ENCODE results near the gene PSD2. TPM values are rescaled to one million over a fixed set of nuclear protein-coding genes. Genes with fewer than 3 reads are reported as not detected.

The PSD2 gene
- total and polyA plus RNA-seq, 2 of the 13 experiments (the other 11 are each of a cell fraction or from before 2014, with no cell fraction given) = 0.07 TPM; not detected in 1

DNA sequence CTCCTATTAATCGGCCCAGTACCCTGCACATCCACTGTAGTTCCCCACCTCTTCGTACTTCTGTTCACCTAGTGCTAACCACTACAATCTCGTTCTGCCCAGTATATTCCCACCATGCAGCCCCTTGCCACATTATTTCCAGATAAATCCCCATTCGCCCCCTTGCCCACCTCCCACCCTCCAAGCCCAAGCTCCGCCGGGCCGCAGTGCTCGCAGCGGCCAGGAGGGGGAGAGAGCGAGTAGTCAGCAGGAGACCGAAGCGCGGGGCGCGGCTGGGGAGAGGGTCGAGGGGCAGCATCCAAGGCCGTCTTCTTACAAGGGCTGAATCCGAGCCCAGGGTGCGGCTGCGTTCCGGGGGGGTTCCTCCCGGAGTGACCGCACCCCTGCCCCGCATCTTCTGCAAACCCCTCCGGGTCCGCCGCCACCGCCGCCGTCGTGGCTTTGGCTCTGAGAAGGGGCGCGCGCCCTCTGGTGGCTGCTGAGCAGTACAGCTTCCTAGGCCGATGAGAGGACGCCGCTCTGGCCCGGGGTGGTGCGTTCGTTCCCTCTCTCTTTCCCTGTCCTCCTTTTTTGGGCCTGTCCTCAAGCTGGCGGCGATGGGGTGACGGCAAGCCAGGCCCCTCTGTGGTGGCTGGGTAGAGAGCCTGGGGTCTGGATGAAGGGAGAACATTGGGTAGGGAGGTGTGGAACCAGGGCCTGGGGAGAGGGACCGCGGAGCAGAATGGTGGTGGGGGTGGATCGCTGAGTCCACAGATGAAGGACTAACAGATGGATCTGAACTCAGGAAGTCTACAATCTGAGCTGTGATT, 30.0 kb upstream of the PSD2 start (continued):
- TF ChIP-seq, protein P1, sequence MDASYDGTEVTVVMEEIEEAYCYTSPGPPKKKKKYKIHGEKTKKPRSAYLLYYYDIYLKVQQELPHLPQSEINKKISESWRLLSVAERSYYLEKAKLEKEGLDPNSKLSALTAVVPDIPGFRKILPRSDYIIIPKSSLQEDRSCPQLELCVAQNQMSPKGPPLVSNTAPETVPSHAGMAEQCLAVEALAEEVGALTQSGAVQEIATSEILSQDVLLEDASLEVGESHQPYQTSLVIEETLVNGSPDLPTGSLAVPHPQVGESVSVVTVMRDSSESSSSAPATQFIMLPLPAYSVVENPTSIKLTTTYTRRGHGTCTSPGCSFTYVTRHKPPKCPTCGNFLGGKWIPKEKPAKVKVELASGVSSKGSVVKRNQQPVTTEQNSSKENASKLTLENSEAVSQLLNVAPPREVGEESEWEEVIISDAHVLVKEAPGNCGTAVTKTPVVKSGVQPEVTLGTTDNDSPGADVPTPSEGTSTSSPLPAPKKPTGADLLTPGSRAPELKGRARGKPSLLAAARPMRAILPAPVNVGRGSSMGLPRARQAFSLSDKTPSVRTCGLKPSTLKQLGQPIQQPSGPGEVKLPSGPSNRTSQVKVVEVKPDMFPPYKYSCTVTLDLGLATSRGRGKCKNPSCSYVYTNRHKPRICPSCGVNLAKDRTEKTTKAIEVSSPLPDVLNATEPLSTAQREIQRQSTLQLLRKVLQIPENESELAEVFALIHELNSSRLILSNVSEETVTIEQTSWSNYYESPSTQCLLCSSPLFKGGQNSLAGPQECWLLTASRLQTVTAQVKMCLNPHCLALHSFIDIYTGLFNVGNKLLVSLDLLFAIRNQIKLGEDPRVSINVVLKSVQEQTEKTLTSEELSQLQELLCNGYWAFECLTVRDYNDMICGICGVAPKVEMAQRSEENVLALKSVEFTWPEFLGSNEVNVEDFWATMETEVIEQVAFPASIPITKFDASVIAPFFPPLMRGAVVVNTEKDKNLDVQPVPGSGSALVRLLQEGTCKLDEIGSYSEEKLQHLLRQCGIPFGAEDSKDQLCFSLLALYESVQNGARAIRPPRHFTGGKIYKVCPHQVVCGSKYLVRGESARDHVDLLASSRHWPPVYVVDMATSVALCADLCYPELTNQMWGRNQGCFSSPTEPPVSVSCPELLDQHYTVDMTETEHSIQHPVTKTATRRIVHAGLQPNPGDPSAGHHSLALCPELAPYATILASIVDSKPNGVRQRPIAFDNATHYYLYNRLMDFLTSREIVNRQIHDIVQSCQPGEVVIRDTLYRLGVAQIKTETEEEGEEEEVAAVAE (CRISPR knock-in tag; IDR thresholded peaks at IDR 0.05; ENCODE audit: borderline replicate concordance) = peak; percentile 59; the same call in 1 of the 2 replicates
- TF ChIP-seq, protein P2, sequence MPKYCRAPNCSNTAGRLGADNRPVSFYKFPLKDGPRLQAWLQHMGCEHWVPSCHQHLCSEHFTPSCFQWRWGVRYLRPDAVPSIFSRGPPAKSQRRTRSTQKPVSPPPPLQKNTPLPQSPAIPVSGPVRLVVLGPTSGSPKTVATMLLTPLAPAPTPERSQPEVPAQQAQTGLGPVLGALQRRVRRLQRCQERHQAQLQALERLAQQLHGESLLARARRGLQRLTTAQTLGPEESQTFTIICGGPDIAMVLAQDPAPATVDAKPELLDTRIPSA (CRISPR knock-in tag; IDR thresholded peaks at IDR 0.05; ENCODE audit: borderline replicate concordance) = peak; percentile 36; the same call in 1 of the 2 replicates
- TF ChIP-seq RNF2 (conservative IDR thresholded peaks at IDR 0.05; ENCODE audit: low read depth) = 0 out of 2 replicates have a peak, but pooled peaks have one; percentile 62
- no peak for TF ChIP-seq ZNF496 (CRISPR knock-in tag; IDR thresholded peaks at IDR 0.05; ENCODE audit: insufficient replicate concordance)
- no peak for TF ChIP-seq ZNF546 (CRISPR knock-in tag; conservative IDR thresholded peaks at IDR 0.05)
- TF ChIP-seq, protein P3, sequence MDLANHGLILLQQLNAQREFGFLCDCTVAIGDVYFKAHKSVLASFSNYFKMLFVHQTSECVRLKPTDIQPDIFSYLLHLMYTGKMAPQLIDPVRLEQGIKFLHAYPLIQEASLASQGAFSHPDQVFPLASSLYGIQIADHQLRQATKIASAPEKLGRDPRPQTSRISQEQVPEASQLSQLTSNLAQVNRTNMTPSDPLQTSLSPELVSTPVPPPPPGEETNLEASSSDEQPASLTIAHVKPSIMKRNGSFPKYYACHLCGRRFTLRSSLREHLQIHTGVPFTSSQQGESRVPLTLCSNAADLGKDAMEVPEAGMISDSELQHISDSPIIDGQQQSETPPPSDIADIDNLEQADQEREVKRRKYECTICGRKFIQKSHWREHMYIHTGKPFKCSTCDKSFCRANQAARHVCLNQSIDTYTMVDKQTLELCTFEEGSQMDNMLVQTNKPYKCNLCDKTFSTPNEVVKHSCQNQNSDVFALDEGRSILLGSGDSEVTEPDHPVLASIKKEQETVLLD (CRISPR knock-in tag; IDR thresholded peaks at IDR 0.05; ENCODE audit: low read depth) = no peak
- peak; percentile 56; the same call in 1 of the 2 replicates for TF ChIP-seq RXRA (CRISPR knock-in tag; IDR thresholded peaks at IDR 0.05)
- TF ChIP-seq, protein P4, sequence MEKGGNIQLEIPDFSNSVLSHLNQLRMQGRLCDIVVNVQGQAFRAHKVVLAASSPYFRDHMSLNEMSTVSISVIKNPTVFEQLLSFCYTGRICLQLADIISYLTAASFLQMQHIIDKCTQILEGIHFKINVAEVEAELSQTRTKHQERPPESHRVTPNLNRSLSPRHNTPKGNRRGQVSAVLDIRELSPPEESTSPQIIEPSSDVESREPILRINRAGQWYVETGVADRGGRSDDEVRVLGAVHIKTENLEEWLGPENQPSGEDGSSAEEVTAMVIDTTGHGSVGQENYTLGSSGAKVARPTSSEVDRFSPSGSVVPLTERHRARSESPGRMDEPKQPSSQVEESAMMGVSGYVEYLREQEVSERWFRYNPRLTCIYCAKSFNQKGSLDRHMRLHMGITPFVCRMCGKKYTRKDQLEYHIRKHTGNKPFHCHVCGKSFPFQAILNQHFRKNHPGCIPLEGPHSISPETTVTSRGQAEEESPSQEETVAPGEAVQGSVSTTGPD (CRISPR knock-in tag; IDR thresholded peaks at IDR 0.05) = no peak
- TF ChIP-seq PAF1 (CRISPR knock-in tag; IDR thresholded peaks at IDR 0.05) = no peak
- TF ChIP-seq, protein P5, sequence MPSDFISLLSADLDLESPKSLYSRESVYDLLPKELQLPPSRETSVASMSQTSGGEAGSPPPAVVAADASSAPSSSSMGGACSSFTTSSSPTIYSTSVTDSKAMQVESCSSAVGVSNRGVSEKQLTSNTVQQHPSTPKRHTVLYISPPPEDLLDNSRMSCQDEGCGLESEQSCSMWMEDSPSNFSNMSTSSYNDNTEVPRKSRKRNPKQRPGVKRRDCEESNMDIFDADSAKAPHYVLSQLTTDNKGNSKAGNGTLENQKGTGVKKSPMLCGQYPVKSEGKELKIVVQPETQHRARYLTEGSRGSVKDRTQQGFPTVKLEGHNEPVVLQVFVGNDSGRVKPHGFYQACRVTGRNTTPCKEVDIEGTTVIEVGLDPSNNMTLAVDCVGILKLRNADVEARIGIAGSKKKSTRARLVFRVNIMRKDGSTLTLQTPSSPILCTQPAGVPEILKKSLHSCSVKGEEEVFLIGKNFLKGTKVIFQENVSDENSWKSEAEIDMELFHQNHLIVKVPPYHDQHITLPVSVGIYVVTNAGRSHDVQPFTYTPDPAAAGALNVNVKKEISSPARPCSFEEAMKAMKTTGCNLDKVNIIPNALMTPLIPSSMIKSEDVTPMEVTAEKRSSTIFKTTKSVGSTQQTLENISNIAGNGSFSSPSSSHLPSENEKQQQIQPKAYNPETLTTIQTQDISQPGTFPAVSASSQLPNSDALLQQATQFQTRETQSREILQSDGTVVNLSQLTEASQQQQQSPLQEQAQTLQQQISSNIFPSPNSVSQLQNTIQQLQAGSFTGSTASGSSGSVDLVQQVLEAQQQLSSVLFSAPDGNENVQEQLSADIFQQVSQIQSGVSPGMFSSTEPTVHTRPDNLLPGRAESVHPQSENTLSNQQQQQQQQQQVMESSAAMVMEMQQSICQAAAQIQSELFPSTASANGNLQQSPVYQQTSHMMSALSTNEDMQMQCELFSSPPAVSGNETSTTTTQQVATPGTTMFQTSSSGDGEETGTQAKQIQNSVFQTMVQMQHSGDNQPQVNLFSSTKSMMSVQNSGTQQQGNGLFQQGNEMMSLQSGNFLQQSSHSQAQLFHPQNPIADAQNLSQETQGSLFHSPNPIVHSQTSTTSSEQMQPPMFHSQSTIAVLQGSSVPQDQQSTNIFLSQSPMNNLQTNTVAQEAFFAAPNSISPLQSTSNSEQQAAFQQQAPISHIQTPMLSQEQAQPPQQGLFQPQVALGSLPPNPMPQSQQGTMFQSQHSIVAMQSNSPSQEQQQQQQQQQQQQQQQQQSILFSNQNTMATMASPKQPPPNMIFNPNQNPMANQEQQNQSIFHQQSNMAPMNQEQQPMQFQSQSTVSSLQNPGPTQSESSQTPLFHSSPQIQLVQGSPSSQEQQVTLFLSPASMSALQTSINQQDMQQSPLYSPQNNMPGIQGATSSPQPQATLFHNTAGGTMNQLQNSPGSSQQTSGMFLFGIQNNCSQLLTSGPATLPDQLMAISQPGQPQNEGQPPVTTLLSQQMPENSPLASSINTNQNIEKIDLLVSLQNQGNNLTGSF (CRISPR knock-in tag; IDR thresholded peaks at IDR 0.05) = no peak
- TF ChIP-seq ZNF672 (CRISPR knock-in tag; IDR thresholded peaks at IDR 0.05) = no peak
- peak; percentile 73; the same call in 1 of the 2 replicates for TF ChIP-seq MYC (CRISPR knock-in tag; IDR thresholded peaks at IDR 0.05; ENCODE audit: borderline replicate concordance)
- TF ChIP-seq ZNF607 (CRISPR knock-in tag; IDR thresholded peaks at IDR 0.05; ENCODE audit: borderline replicate concordance) = peak; percentile 91; the same call in 1 of the 2 replicates
- TF ChIP-seq ZKSCAN8 (CRISPR knock-in tag; IDR thresholded peaks at IDR 0.05; ENCODE audit: borderline replicate concordance) = no peak
- peak; percentile 93 for TF ChIP-seq XRCC5 (optimal IDR thresholded peaks at IDR 0.05; ENCODE audit: low read length)

All from HepG2 (cell line).